Measurements from ENCODE around the gene TSPO.

The TSPO gene

GRCh38 chr22:43167001-43167589 is 15.7 kb downstream of the TSPO start:
- no peaks in the 10 kb centered on the region for H3K9me3 ChIP-seq (ENCODE audit: control insufficient read depth in 2 of 2, low read length in 2 of 2)
- no peak overlapping the region for H3K27ac ChIP-seq (ENCODE audit: low read depth in 2 of 2, low read length in 2 of 2)
- no peak overlapping the region for H3K9ac ChIP-seq (ENCODE audit: low read depth in 1 of 2, low read length in 2 of 2)
- peaks cover 24 to 25% of the 10 kb centered on the region in 2 donors for H3K4me1 ChIP-seq (ENCODE audit: control insufficient read depth in 2 of 2, insufficient read depth in 2 of 2, low read length in 2 of 2)
- H3K27me3 ChIP-seq (ENCODE audit: control insufficient read depth in 2 of 2, insufficient read depth in 2 of 2, low read length in 2 of 2) = no peaks in the 10 kb centered on the region
- peaks cover 28 to 29% of the 10 kb centered on the region in 2 donors for H3K36me3 ChIP-seq (ENCODE audit: control insufficient read depth in 2 of 2, insufficient read depth in 2 of 2, low read length in 2 of 2)
- H3K4me3 ChIP-seq (ENCODE audit: low read length in 2 of 2) = no peak overlapping the region

GRCh38 chr22:43168471-43169309 is 17.3 kb downstream of the TSPO start:
- H3K9ac ChIP-seq (ENCODE audit: low read depth in 1 of 2, low read length in 2 of 2) = no peak overlapping the region
- no peaks in the 10 kb centered on the region for H3K27me3 ChIP-seq (ENCODE audit: control insufficient read depth in 2 of 2, insufficient read depth in 2 of 2, low read length in 2 of 2)
- no peak overlapping the region for H3K27ac ChIP-seq (ENCODE audit: low read depth in 2 of 2, low read length in 2 of 2)
- H3K9me3 ChIP-seq (ENCODE audit: control insufficient read depth in 2 of 2, low read length in 2 of 2) = no peaks in the 10 kb centered on the region
- peaks cover 15 to 28% of the 10 kb centered on the region in 2 donors for H3K4me1 ChIP-seq (ENCODE audit: control insufficient read depth in 2 of 2, insufficient read depth in 2 of 2, low read length in 2 of 2)
- H3K4me3 ChIP-seq (ENCODE audit: low read length in 2 of 2) = no peak overlapping the region
- peaks cover 31 to 38% of the 10 kb centered on the region in 2 donors for H3K36me3 ChIP-seq (ENCODE audit: control insufficient read depth in 2 of 2, insufficient read depth in 2 of 2, low read length in 2 of 2)

GRCh38 chr22:43169310-43170130 is 18.2 kb downstream of the TSPO start:
- Histone ChIP-seq H3K9ac (ENCODE audit: low read depth in 1 of 2, low read length in 2 of 2) (no peak overlapping the region), H3K27me3 (ENCODE audit: control insufficient read depth in 2 of 2, insufficient read depth in 2 of 2, low read length in 2 of 2) (no peaks in the 10 kb centered on the region), H3K4me1 (ENCODE audit: control insufficient read depth in 2 of 2, insufficient read depth in 2 of 2, low read length in 2 of 2) (peaks cover 12 to 28% of the 10 kb centered on the region in 2 donors), H3K9me3 (ENCODE audit: control insufficient read depth in 2 of 2, low read length in 2 of 2) (no peaks in the 10 kb centered on the region), H3K4me3 (ENCODE audit: low read length in 2 of 2) (no peak overlapping the region), H3K36me3 (ENCODE audit: control insufficient read depth in 2 of 2, insufficient read depth in 2 of 2, low read length in 2 of 2) (peaks cover 39 to 43% of the 10 kb centered on the region in 2 donors), H3K27ac (ENCODE audit: low read depth in 2 of 2, low read length in 2 of 2) (no peak overlapping the region)

- no peak overlapping the region for H3K27ac ChIP-seq (ENCODE audit: low read depth in 2 of 2, low read length in 2 of 2)
- no peaks in the 10 kb centered on the region for H3K9me3 ChIP-seq (ENCODE audit: control insufficient read depth in 2 of 2, low read length in 2 of 2)
- no peak overlapping the region for H3K4me3 ChIP-seq (ENCODE audit: low read length in 2 of 2)
- H3K4me1 ChIP-seq (ENCODE audit: control insufficient read depth in 2 of 2, insufficient read depth in 2 of 2, low read length in 2 of 2) = peaks cover 12 to 28% of the 10 kb centered on the region in 2 donors
- H3K36me3 ChIP-seq (ENCODE audit: control insufficient read depth in 2 of 2, insufficient read depth in 2 of 2, low read length in 2 of 2) = peaks cover 43 to 47% of the 10 kb centered on the region in 2 donors
- no peaks in the 10 kb centered on the region for H3K27me3 ChIP-seq (ENCODE audit: control insufficient read depth in 2 of 2, insufficient read depth in 2 of 2, low read length in 2 of 2)
- no peak overlapping the region for H3K9ac ChIP-seq (ENCODE audit: low read depth in 1 of 2, low read length in 2 of 2)
Measured at GRCh38 chr22:43170131-43170480, 18.7 kb downstream of the TSPO start.

GRCh38 chr22:43171019-43171491 is 19.7 kb downstream of the TSPO start:
- Histone ChIP-seq H3K9ac (ENCODE audit: low read depth in 1 of 2, low read length in 2 of 2) (peak overlapping the region; percentile 83 to 84), H3K27ac (ENCODE audit: low read depth in 2 of 2, low read length in 2 of 2) (peak overlapping the region; percentile 95 to 96), H3K9me3 (ENCODE audit: control insufficient read depth in 2 of 2, low read length in 2 of 2) (no peaks in the 10 kb centered on the region), H3K4me3 (ENCODE audit: low read length in 2 of 2) (peak overlapping the region; percentile 65 to 78), H3K36me3 (ENCODE audit: control insufficient read depth in 2 of 2, insufficient read depth in 2 of 2, low read length in 2 of 2) (peaks cover 47 to 54% of the 10 kb centered on the region in 2 donors), H3K4me1 (ENCODE audit: control insufficient read depth in 2 of 2, insufficient read depth in 2 of 2, low read length in 2 of 2) (peaks cover 12 to 28% of the 10 kb centered on the region in 2 donors), H3K27me3 (ENCODE audit: control insufficient read depth in 2 of 2, insufficient read depth in 2 of 2, low read length in 2 of 2) (no peaks in the 10 kb centered on the region)

- Histone ChIP-seq H3K9ac (ENCODE audit: low read depth in 1 of 2, low read length in 2 of 2) (peak overlapping the region; percentile 83 to 84), H3K27me3 (ENCODE audit: control insufficient read depth in 2 of 2, insufficient read depth in 2 of 2, low read length in 2 of 2) (no peaks in the 10 kb centered on the region), H3K4me1 (ENCODE audit: control insufficient read depth in 2 of 2, insufficient read depth in 2 of 2, low read length in 2 of 2) (peaks cover 12 to 28% of the 10 kb centered on the region in 2 donors), H3K36me3 (ENCODE audit: control insufficient read depth in 2 of 2, insufficient read depth in 2 of 2, low read length in 2 of 2) (peaks cover 48 to 53% of the 10 kb centered on the region in 2 donors), H3K9me3 (ENCODE audit: control insufficient read depth in 2 of 2, low read length in 2 of 2) (no peaks in the 10 kb centered on the region), H3K27ac (ENCODE audit: low read depth in 2 of 2, low read length in 2 of 2) (peak overlapping the region; percentile 95 to 96), H3K4me3 (ENCODE audit: low read length in 2 of 2) (peak overlapping the region; percentile 65 to 78)
Measured at GRCh38 chr22:43171607-43172006, 20.2 kb downstream of the TSPO start.

- Histone ChIP-seq H3K27ac (ENCODE audit: low read depth in 2 of 2, low read length in 2 of 2) (peak overlapping the region; percentile 95 to 96), H3K4me1 (ENCODE audit: control insufficient read depth in 2 of 2, insufficient read depth in 2 of 2, low read length in 2 of 2) (peaks cover 12 to 28% of the 10 kb centered on the region in 2 donors), H3K4me3 (ENCODE audit: low read length in 2 of 2) (no peak overlapping the region), H3K27me3 (ENCODE audit: control insufficient read depth in 2 of 2, insufficient read depth in 2 of 2, low read length in 2 of 2) (no peaks in the 10 kb centered on the region), H3K9ac (ENCODE audit: low read depth in 1 of 2, low read length in 2 of 2) (no peak overlapping the region), H3K36me3 (ENCODE audit: control insufficient read depth in 2 of 2, insufficient read depth in 2 of 2, low read length in 2 of 2) (peaks cover 49 to 51% of the 10 kb centered on the region in 2 donors), H3K9me3 (ENCODE audit: control insufficient read depth in 2 of 2, low read length in 2 of 2) (no peaks in the 10 kb centered on the region)
Measured at GRCh38 chr22:43172191-43172590, 20.8 kb downstream of the TSPO start.

GRCh38 chr22:43173566-43173965 is 22.2 kb downstream of the TSPO start:
- peaks cover 43 to 46% of the 10 kb centered on the region in 2 donors for H3K36me3 ChIP-seq (ENCODE audit: control insufficient read depth in 2 of 2, insufficient read depth in 2 of 2, low read length in 2 of 2)

GRCh38 chr22:43173976-43174720 is 22.8 kb downstream of the TSPO start:
- Histone ChIP-seq H3K27ac (ENCODE audit: low read depth in 2 of 2, low read length in 2 of 2) (no peak overlapping the region), H3K36me3 (ENCODE audit: control insufficient read depth in 2 of 2, insufficient read depth in 2 of 2, low read length in 2 of 2) (peaks cover 46 to 49% of the 10 kb centered on the region in 2 donors), H3K4me3 (ENCODE audit: low read length in 2 of 2) (no peak overlapping the region), H3K9ac (ENCODE audit: low read depth in 1 of 2, low read length in 2 of 2) (no peak overlapping the region), H3K27me3 (ENCODE audit: control insufficient read depth in 2 of 2, insufficient read depth in 2 of 2, low read length in 2 of 2) (no peaks in the 10 kb centered on the region), H3K9me3 (ENCODE audit: control insufficient read depth in 2 of 2, low read length in 2 of 2) (no peaks in the 10 kb centered on the region), H3K4me1 (ENCODE audit: control insufficient read depth in 2 of 2, insufficient read depth in 2 of 2, low read length in 2 of 2) (peaks cover 12 to 28% of the 10 kb centered on the region in 2 donors)

More at GRCh38 chr22:43173566-43173965, 22.2 kb downstream of the TSPO start:
- Histone ChIP-seq H3K9ac (ENCODE audit: low read depth in 1 of 2, low read length in 2 of 2) (no peak overlapping the region), H3K27ac (ENCODE audit: low read depth in 2 of 2, low read length in 2 of 2) (no peak overlapping the region), H3K4me3 (ENCODE audit: low read length in 2 of 2) (no peak overlapping the region), H3K27me3 (ENCODE audit: control insufficient read depth in 2 of 2, insufficient read depth in 2 of 2, low read length in 2 of 2) (no peaks in the 10 kb centered on the region), H3K9me3 (ENCODE audit: control insufficient read depth in 2 of 2, low read length in 2 of 2) (no peaks in the 10 kb centered on the region), H3K4me1 (ENCODE audit: control insufficient read depth in 2 of 2, insufficient read depth in 2 of 2, low read length in 2 of 2) (peaks cover 12 to 28% of the 10 kb centered on the region in 2 donors)
